DND-41 (cell line): ENCODE data around the gene ADARB2.

Experiments used
- ATAC-seq: fragments of 200-7000 bp; cut with Tn5 transposase; 3 replicates; pipeline ENCODE4 v1.9.1; 2021; ENCODE audit warnings: low read depth; ENCODE audit not compliant: insufficient read depth
- DNase-seq: peaks from one replicate; pipeline ENCODE4 v3.0.0-alpha.2; 2020
- H2AFZ ChIP-seq: 2 replicates; pipeline ENCODE4 v1.6.0; 2012; ENCODE audit warnings: low read depth, low read length
- H3K27ac ChIP-seq: 2 replicates; pipeline ENCODE4 v1.5.1; 2012; ENCODE audit warnings: low read length, inconsistent platforms
- H3K27me3 ChIP-seq: fragments of 200-600 bp; sonication (generic); 2 replicates; pipeline ENCODE4 v1.6.0; 2012; ENCODE audit warnings: low read length, mild to moderate bottlenecking, inconsistent platforms; ENCODE audit not compliant: insufficient read depth, poor library complexity
- H3K36me3 ChIP-seq: 2 replicates; pipeline ENCODE4 v1.5.1; 2012; ENCODE audit warnings: low read length, inconsistent platforms; ENCODE audit not compliant: insufficient read depth
- H3K4me1 ChIP-seq: 2 replicates; pipeline ENCODE4 v1.5.1; 2012; ENCODE audit warnings: mild to moderate bottlenecking, low read length; ENCODE audit not compliant: insufficient read depth
- H3K4me2 ChIP-seq: 2 replicates; pipeline ENCODE4 v1.6.0; 2012; ENCODE audit warnings: mild to moderate bottlenecking, moderate library complexity, low read length, inconsistent platforms; ENCODE audit not compliant: insufficient read depth
- H3K4me3 ChIP-seq, 2 experiments: fragments of 200-600 bp in 1 of 2; shearing (Covaris generic) in 1 of 2; 2 replicates each; pipeline ENCODE4 v1.5.1; 2012 to 2016; ENCODE audit warnings: inconsistent platforms in 2 of 2, low read length in 2 of 2, mild to moderate bottlenecking in 2 of 2, low read depth in 1 of 2, moderate library complexity in 1 of 2
- H3K79me2 ChIP-seq: 2 replicates; pipeline ENCODE4 v1.6.0; 2012; ENCODE audit warnings: low read length, inconsistent platforms; ENCODE audit not compliant: insufficient read depth
- H3K9ac ChIP-seq: 2 replicates; pipeline ENCODE4 v1.6.0; 2012; ENCODE audit warnings: low read depth, mild to moderate bottlenecking, inconsistent platforms, low read length, moderate library complexity
- H3K9me3 ChIP-seq: 2 replicates; pipeline ENCODE4 v1.5.1; 2012; ENCODE audit warnings: low read length, moderate library complexity, mild to moderate bottlenecking, inconsistent platforms; ENCODE audit not compliant: insufficient read depth, severe bottlenecking
- H4K20me1 ChIP-seq: 2 replicates; pipeline ENCODE4 v1.6.0; 2012; ENCODE audit warnings: low read length; ENCODE audit not compliant: insufficient read depth
- EZH2 ChIP-seq: IDR thresholded peaks from 3 replicates; pipeline ENCODE4 v1.6.1; 2012; ENCODE audit warnings: borderline replicate concordance, low read depth, mild to moderate bottlenecking, moderate library complexity, low read length, inconsistent platforms; ENCODE audit not compliant: severe bottlenecking
- TF ChIP-seq, protein P1 (sequence below): IDR thresholded peaks from 2 replicates; pipeline ENCODE4 v1.5.1; 2012; ENCODE audit warnings: borderline replicate concordance, low read length, moderate library complexity, mild to moderate bottlenecking; ENCODE audit not compliant: poor library complexity, severe bottlenecking; ENCODE audit errors: extremely low read depth

The ADARB2 gene

DNA sequence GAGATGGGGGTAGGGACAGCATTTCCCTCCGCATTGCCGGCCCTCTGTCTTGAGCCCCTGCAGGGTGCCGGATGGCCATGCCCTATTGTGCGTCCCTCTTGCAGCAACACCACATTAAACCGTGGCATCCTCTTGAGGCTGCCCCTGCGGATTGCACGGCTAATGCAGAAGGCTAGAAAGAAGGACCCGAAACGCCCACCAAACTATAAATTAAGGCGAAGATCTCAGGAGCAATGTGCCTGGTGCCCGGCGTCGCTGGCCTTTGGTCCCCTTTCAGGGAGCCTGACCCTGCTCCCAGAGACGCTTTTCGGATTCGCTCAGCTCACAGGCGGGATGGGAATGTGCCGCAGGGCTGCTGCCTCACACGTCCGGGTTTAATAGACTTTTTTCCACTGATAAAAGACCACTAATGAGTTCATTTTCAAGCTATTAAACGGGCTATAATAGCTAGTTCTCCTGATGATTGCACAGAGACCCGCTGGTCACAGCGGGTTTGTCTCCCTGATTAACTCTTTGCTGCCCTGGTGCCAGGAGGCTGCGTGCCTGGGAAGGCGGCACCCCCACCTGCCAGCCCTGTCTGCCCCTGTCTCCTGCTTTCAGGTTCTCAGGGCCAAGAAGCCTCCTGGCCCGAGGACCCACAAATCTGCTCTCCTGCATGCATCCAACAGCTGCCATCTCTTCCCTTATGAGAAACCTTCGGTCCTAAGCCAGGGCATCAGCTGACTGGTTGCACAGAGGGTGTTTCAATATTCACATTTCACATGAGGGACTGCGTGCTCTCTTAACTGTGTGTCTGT is 128.3 kb downstream of the ADARB2 start:
- Histone ChIP-seq H3K79me2 (no peaks in the 10 kb centered on the region), H3K27me3 (peaks cover 12% of the 10 kb centered on the region), H3K36me3 (no peaks in the 10 kb centered on the region), H3K9ac (no peak overlapping the region), H3K9me3 (no peaks in the 10 kb centered on the region), H3K4me1 (peaks cover 19% of the 10 kb centered on the region), H4K20me1 (no peaks in the 10 kb centered on the region), H2AFZ (no peak overlapping the region), H3K4me3 (no peak overlapping the region), H3K27ac (no peak overlapping the region), H3K4me2 (no peak overlapping the region)
- no peak for TF ChIP-seq EZH2
- TF ChIP-seq, protein P1, sequence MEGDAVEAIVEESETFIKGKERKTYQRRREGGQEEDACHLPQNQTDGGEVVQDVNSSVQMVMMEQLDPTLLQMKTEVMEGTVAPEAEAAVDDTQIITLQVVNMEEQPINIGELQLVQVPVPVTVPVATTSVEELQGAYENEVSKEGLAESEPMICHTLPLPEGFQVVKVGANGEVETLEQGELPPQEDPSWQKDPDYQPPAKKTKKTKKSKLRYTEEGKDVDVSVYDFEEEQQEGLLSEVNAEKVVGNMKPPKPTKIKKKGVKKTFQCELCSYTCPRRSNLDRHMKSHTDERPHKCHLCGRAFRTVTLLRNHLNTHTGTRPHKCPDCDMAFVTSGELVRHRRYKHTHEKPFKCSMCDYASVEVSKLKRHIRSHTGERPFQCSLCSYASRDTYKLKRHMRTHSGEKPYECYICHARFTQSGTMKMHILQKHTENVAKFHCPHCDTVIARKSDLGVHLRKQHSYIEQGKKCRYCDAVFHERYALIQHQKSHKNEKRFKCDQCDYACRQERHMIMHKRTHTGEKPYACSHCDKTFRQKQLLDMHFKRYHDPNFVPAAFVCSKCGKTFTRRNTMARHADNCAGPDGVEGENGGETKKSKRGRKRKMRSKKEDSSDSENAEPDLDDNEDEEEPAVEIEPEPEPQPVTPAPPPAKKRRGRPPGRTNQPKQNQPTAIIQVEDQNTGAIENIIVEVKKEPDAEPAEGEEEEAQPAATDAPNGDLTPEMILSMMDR, result no peak
- no peak for ATAC-seq
- no peak for DNase-seq

DNA sequence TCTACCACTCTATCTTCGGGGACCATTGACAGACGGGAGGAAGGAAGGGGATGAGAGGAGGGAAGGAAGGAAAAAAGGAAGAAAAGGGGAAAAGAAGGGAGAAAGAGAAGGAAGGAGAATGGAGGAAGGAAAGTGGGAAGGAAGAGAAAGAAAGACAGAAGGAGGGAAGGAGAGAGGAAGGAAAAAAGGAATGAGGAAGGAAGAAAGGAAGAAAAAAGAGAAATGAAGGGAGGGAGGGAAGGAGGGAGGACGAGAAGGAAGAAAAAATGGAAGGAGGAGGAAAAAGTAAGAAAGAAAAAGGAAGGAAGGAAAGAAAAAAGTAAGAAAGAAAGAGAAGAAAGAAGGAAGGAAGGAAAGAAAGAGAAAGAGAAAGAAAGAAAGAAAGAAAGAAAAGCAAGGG is 128.9 kb downstream of the ADARB2 start:
- Histone ChIP-seq H3K27me3 (peaks cover 12% of the 10 kb centered on the region), H3K4me3 (no peak overlapping the region), H3K27ac (no peak overlapping the region), H3K9ac (no peak overlapping the region), H3K36me3 (no peaks in the 10 kb centered on the region), H3K79me2 (no peaks in the 10 kb centered on the region), H2AFZ (no peak overlapping the region), H3K4me1 (peaks cover 17% of the 10 kb centered on the region), H3K4me2 (no peak overlapping the region), H3K9me3 (no peaks in the 10 kb centered on the region), H4K20me1 (no peaks in the 10 kb centered on the region)
- no peak for ATAC-seq
- TF ChIP-seq EZH2, result no peak
- TF ChIP-seq, protein P1, result no peak
- DNase-seq, result no peak

DNA sequence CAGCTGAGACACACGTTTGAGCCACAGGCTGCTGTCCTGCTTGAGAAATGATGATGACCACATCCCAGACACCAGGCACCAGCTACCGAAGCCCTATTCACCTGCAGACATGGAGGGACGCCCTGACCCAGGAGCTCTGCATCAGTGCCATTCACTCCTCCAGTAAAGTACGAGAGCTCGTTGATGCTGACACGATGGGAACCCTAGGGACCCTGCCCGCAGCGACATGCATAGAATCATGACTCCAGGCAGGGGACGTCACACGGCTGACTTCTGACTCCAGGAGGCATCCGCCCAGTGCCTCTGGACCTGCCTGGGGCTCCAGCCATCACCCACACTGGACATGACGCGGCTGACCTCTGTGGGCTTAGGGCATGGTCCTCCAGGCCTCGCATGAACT is 129.9 kb downstream of the ADARB2 start:
- Histone ChIP-seq H3K36me3 (no peaks in the 10 kb centered on the region), H3K27me3 (peaks cover 12% of the 10 kb centered on the region), H3K4me3 (no peak overlapping the region), H3K4me1 (peaks cover 7% of the 10 kb centered on the region), H3K9me3 (no peaks in the 10 kb centered on the region), H4K20me1 (no peaks in the 10 kb centered on the region), H2AFZ (no peak overlapping the region), H3K27ac (no peak overlapping the region), H3K79me2 (no peaks in the 10 kb centered on the region), H3K9ac (no peak overlapping the region), H3K4me2 (no peak overlapping the region)
- no peak for TF ChIP-seq EZH2
- TF ChIP-seq, protein P1, result no peak
- ATAC-seq (no peak), DNase-seq (no peak)
